ENCODE data around the gene CREB3L4. TPM values are rescaled to one million over a fixed set of nuclear protein-coding genes. Genes with fewer than 3 reads are reported as not detected.

CREB3L4 gene
- total RNA-seq, 1 experiment from 2014 or later: 14.7 TPM

- TF ChIP-seq, protein P1, sequence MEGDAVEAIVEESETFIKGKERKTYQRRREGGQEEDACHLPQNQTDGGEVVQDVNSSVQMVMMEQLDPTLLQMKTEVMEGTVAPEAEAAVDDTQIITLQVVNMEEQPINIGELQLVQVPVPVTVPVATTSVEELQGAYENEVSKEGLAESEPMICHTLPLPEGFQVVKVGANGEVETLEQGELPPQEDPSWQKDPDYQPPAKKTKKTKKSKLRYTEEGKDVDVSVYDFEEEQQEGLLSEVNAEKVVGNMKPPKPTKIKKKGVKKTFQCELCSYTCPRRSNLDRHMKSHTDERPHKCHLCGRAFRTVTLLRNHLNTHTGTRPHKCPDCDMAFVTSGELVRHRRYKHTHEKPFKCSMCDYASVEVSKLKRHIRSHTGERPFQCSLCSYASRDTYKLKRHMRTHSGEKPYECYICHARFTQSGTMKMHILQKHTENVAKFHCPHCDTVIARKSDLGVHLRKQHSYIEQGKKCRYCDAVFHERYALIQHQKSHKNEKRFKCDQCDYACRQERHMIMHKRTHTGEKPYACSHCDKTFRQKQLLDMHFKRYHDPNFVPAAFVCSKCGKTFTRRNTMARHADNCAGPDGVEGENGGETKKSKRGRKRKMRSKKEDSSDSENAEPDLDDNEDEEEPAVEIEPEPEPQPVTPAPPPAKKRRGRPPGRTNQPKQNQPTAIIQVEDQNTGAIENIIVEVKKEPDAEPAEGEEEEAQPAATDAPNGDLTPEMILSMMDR (IDR thresholded peaks at IDR 0.05; ENCODE audit: unreplicated experiment): no peak
- no TSS peak for BruUV-seq (replicated peaks)
- Mint-ChIP-seq H3K36me3 (ENCODE audit: insufficient read depth, unreplicated experiment) (peaks cover 52% of the 10 kb centered on the region), H3K4me3 (ENCODE audit: unreplicated experiment) (no peak overlapping the region), H3K4me1 (ENCODE audit: insufficient read depth, unreplicated experiment) (peaks cover 16% of the 10 kb centered on the region), H3K27ac (ENCODE audit: low read depth, unreplicated experiment) (no peak overlapping the region), H3K9me3 (ENCODE audit: unreplicated experiment) (no peaks in the 10 kb centered on the region), H3K27me3 (ENCODE audit: insufficient read depth, unreplicated experiment) (no peaks in the 10 kb centered on the region)
- ChIA-PET CTCF (interaction anchor here (1.1 kb wide), 1 partner anchor 17 kb away, joined by 3 read pairs; the partner anchor contains the start of gene CREB3L4), POLR2A (interaction anchor here (16.7 kb wide), 1 partner anchor 11 kb away, joined by 430 read pairs; the partner anchor contains the start of genes CREB3L4, CRTC2 and SLC39A1)
- no peak for DNase-seq (ENCODE audit: unreplicated experiment)
- intact Hi-C loops (cut with micrococcal nuclease): no loop called here
Observed at GRCh38 chr1:153951183-153951582, 16.5 kb upstream of the CREB3L4 start.

DNA sequence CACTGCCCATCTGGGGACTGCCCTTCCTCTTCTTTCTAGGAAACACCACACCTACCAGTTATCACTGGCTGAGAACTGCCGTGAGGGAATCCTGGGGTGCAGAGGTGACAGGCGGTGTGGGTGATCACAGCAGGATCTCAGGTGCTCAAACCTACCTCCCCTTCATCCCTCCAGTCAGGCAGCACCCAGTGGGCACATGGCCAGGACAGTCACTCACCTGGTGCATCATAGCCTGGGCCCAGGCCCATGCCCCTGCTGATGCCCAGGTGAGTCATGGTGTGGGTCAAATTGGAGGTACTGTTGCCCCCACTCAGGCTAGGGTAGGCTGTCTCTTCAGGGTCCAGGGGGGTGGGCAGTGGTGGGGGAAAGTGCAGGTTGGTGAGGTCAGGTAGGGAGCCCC, 15.9 kb upstream of the CREB3L4 start:
- H3K4me1 Mint-ChIP-seq (ENCODE audit: insufficient read depth, unreplicated experiment): peaks cover 19% of the 10 kb centered on the region
- CTCF ChIA-PET: no interaction called here
- POLR2A ChIA-PET: interaction anchor here (16.7 kb wide), 1 partner anchor 10 kb away, joined by 430 read pairs; the partner anchor contains the start of genes CREB3L4, CRTC2 and SLC39A1
- intact Hi-C loops (cut with micrococcal nuclease): no loop called here
- TF ChIP-seq, protein P1 (IDR thresholded peaks at IDR 0.05; ENCODE audit: unreplicated experiment): no peak
- BruUV-seq (replicated peaks): no TSS peak
- H3K27ac Mint-ChIP-seq (ENCODE audit: low read depth, unreplicated experiment): no peak overlapping the region
- H3K4me3 Mint-ChIP-seq (ENCODE audit: unreplicated experiment): no peak overlapping the region
- DNase-seq (ENCODE audit: unreplicated experiment): peak; percentile 47
- H3K36me3 Mint-ChIP-seq (ENCODE audit: insufficient read depth, unreplicated experiment): peaks cover 52% of the 10 kb centered on the region
- H3K9me3 Mint-ChIP-seq (ENCODE audit: unreplicated experiment): no peaks in the 10 kb centered on the region
- H3K27me3 Mint-ChIP-seq (ENCODE audit: insufficient read depth, unreplicated experiment): no peaks in the 10 kb centered on the region

GRCh38 chr1:153953859-153954365, 13.8 kb upstream of the CREB3L4 start:
- no peak for DNase-seq (ENCODE audit: unreplicated experiment)

GRCh38 chr1:153954826-153955225, 12.9 kb upstream of the CREB3L4 start:
- no peaks in the 10 kb centered on the region for H3K27me3 Mint-ChIP-seq (ENCODE audit: insufficient read depth, unreplicated experiment)
- no peak overlapping the region for H3K4me3 Mint-ChIP-seq (ENCODE audit: unreplicated experiment)
- no TSS peak for BruUV-seq (replicated peaks)
- ChIA-PET CTCF (interaction anchor here (0.6 to 2.6 kb wide), 4 partner anchors 13 to 1692 kb away, joined by 3 to 14 read pairs (median 3); partner anchors contain the start of gene CREB3L4), POLR2A (interaction anchor here (1.1 to 16.7 kb wide), 3 partner anchors 3 to 22 kb away, joined by 3 to 430 read pairs (median 430); partner anchors contain the start of genes CREB3L4, CRTC2, DENND4B and JTB)
- no peak overlapping the region for H3K27ac Mint-ChIP-seq (ENCODE audit: low read depth, unreplicated experiment)
- peaks cover 39% of the 10 kb centered on the region for H3K4me1 Mint-ChIP-seq (ENCODE audit: insufficient read depth, unreplicated experiment)
- DNase-seq (ENCODE audit: unreplicated experiment): no peak
- intact Hi-C loops (cut with micrococcal nuclease): no loop called here
- H3K9me3 Mint-ChIP-seq (ENCODE audit: unreplicated experiment): no peaks in the 10 kb centered on the region
- peaks cover 57% of the 10 kb centered on the region for H3K36me3 Mint-ChIP-seq (ENCODE audit: insufficient read depth, unreplicated experiment)
- TF ChIP-seq, protein P1 (IDR thresholded peaks at IDR 0.05; ENCODE audit: unreplicated experiment): no peak

More at GRCh38 chr1:153953859-153954365, 13.8 kb upstream of the CREB3L4 start:
- no TSS peak for BruUV-seq (replicated peaks)
- no peaks in the 10 kb centered on the region for H3K27me3 Mint-ChIP-seq (ENCODE audit: insufficient read depth, unreplicated experiment)
- TF ChIP-seq, protein P1 (IDR thresholded peaks at IDR 0.05; ENCODE audit: unreplicated experiment): no peak
- H3K9me3 Mint-ChIP-seq (ENCODE audit: unreplicated experiment): no peaks in the 10 kb centered on the region
- no peak overlapping the region for H3K27ac Mint-ChIP-seq (ENCODE audit: low read depth, unreplicated experiment)
- peaks cover 30% of the 10 kb centered on the region for H3K4me1 Mint-ChIP-seq (ENCODE audit: insufficient read depth, unreplicated experiment)
- CTCF ChIA-PET: interaction anchor here (0.6 to 1.4 kb wide), 4 partner anchors 32 to 157 kb away, joined by 3 to 8 read pairs (median 4); partner anchors contain the start of gene RAB13
- POLR2A ChIA-PET: interaction anchor here (1.0 to 16.7 kb wide), 5 partner anchors 2 to 30 kb away, joined by 3 to 430 read pairs (median 6); partner anchors contain the start of genes CREB3L4, CRTC2, DENND4B and GATAD2B
- no peak overlapping the region for H3K4me3 Mint-ChIP-seq (ENCODE audit: unreplicated experiment)
- intact Hi-C loops (cut with micrococcal nuclease): no loop called here
- peaks cover 54% of the 10 kb centered on the region for H3K36me3 Mint-ChIP-seq (ENCODE audit: insufficient read depth, unreplicated experiment)
